HepG2 (cell line): Measurements from ENCODE around the gene ADARB2.

Experiments
- FOXA3 ChIP-seq: IDR thresholded peaks from 2 replicates; pipeline ENCODE4 v1.6.1; 2016; ENCODE audit warnings: missing genetic modification reagents, missing compliant biosample characterization
- NCOR1 ChIP-seq: fragments of 200-600 bp; sonication (generic); IDR thresholded peaks from 2 replicates; pipeline ENCODE4 v1.7.0; 2017; ENCODE audit warnings: antibody characterized with exemption, low read length, borderline replicate concordance
- PCBP2 ChIP-seq: fragments of 200-400 bp; formaldehyde crosslinking; optimal IDR thresholded peaks from 2 replicates; pipeline ENCODE3; 2018; ENCODE audit warnings: low read length, low read depth; ENCODE audit not compliant: poor library complexity, severe bottlenecking
- SRF ChIP-seq: IDR thresholded peaks from 2 replicates; pipeline ENCODE4 v1.6.1; 2011; ENCODE audit warnings: mild to moderate bottlenecking, low read depth, low read length, moderate library complexity
- ZKSCAN8 ChIP-seq: IDR thresholded peaks from 2 replicates; pipeline ENCODE4 v1.6.1; 2016; ENCODE audit warnings: borderline replicate concordance, missing genetic modification reagents, missing compliant biosample characterization
- ZNF180 ChIP-seq: sonication (generic); formaldehyde crosslinking; IDR thresholded peaks from 2 replicates; pipeline ENCODE4 v1.4.0; 2020; ENCODE audit warnings: low read depth, missing genetic modification reagents, borderline replicate concordance
- ZNF770 ChIP-seq: sonication (generic); formaldehyde crosslinking; IDR thresholded peaks from 2 replicates; pipeline ENCODE4 v1.5.0; 2020; ENCODE audit warnings: mild to moderate bottlenecking, missing genetic modification reagents
- ZNF879 ChIP-seq: sonication (generic); formaldehyde crosslinking; IDR thresholded peaks from 2 replicates; pipeline ENCODE4 v1.8.1; 2023; ENCODE audit warnings: missing genetic modification reagents
- TF ChIP-seq, protein P1 (sequence below): sonication (generic); formaldehyde crosslinking; IDR thresholded peaks from 2 replicates; pipeline ENCODE4 v1.5.0; 2020; ENCODE audit warnings: mild to moderate bottlenecking, missing genetic modification reagents, moderate library complexity

DNA sequence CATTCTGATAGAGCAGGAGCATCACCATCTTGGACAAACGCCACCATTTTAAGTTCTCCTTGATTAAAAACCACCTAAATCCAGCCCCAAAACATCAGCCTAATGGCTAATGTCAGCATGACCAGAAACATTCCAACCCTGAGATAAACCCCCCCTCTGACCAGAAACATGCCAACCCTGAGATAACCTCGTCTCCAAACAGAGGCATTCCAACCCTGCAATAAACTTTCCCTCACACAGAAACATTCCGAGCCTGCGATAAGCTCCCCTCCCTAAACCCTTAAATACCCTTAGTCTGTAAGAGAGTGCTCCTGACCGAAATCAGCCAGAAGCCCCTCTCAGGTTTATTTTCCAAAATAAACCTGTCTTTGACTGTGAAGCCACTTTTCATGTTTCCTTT, 76.5 kb downstream of the ADARB2 start:
- TF ChIP-seq PCBP2 (no peak), SRF (no peak), NCOR1 (no peak), ZKSCAN8 (CRISPR knock-in tag) (no peak), ZNF180 (CRISPR knock-in tag) (no peak), ZNF879 (CRISPR knock-in tag) (no peak), ZNF770 (CRISPR knock-in tag) (no peak), FOXA3 (CRISPR knock-in tag) (no peak)
- TF ChIP-seq, protein P1, sequence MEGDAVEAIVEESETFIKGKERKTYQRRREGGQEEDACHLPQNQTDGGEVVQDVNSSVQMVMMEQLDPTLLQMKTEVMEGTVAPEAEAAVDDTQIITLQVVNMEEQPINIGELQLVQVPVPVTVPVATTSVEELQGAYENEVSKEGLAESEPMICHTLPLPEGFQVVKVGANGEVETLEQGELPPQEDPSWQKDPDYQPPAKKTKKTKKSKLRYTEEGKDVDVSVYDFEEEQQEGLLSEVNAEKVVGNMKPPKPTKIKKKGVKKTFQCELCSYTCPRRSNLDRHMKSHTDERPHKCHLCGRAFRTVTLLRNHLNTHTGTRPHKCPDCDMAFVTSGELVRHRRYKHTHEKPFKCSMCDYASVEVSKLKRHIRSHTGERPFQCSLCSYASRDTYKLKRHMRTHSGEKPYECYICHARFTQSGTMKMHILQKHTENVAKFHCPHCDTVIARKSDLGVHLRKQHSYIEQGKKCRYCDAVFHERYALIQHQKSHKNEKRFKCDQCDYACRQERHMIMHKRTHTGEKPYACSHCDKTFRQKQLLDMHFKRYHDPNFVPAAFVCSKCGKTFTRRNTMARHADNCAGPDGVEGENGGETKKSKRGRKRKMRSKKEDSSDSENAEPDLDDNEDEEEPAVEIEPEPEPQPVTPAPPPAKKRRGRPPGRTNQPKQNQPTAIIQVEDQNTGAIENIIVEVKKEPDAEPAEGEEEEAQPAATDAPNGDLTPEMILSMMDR (CRISPR knock-in tag): no peak
